Adrenal gland (tissue), 12 donors: ENCODE data around the gene NINJ1. TPM values are rescaled to one million over a fixed set of nuclear protein-coding genes. Genes with fewer than 3 reads are reported as not detected.

Experiments used
- DNase-seq, 7 donors: peaks; one replicate each; pipeline ENCODE4 v3.0.0-alpha.2; 2019 to 2020
- H3K27ac ChIP-seq, 5 donors: fragments of 200-600 bp; sonication (generic) in 4 of 5; 1 replicate in 3 of 5; 2 replicates in 2 of 5; pipeline versions ENCODE4 v1.5.1 to v1.8.0; 2016 to 2020; ENCODE audit warnings: mild to moderate bottlenecking in 1 of 5
- H3K27me3 ChIP-seq: fragments of 200-600 bp; 2 replicates; pipeline ENCODE4 v1.8.0; 2021
- H3K36me3 ChIP-seq, 2 donors: fragments of 200-600 bp; replicated peaks in 1 of 2; 1 replicate in 1 of 2; 2 replicates in 1 of 2; pipeline versions ENCODE4 v1.5.1 to v1.8.0; 2018 to 2022
- H3K4me1 ChIP-seq, 2 donors: fragments of 200-600 bp; replicated peaks in 1 of 2; 1 replicate in 1 of 2; 2 replicates in 1 of 2; pipeline versions ENCODE4 v1.5.1 to v1.8.0; 2018 to 2021
- H3K4me3 ChIP-seq, 4 donors: fragments of 200-600 bp; sonication (generic) in 3 of 4; one replicate each; pipeline ENCODE4 v1.5.1; 2016 to 2018
- H3K9me3 ChIP-seq, 3 donors: fragments of 200-600 bp; sonication (generic) in 1 of 3; replicated peaks in 1 of 3; 1 replicate in 2 of 3; 2 replicates in 1 of 3; pipeline versions ENCODE4 v1.5.1 to v1.8.0; 2016 to 2021
- CTCF ChIP-seq, 6 experiments: fragments of 450-650 bp in 4 of 6; fragments of 200-600 bp in 2 of 6; sonication (generic) in 1 of 6; IDR thresholded peaks; 1 replicate in 5 of 6; 2 replicates in 1 of 6; pipeline versions ENCODE4 v1.5.1 to v1.8.0; 2016 to 2021; ENCODE audit warnings: antibody characterized with exemption in 6 of 6, mild to moderate bottlenecking in 2 of 6, moderate library complexity in 1 of 6
- POLR2A ChIP-seq, 2 donors: fragments of 450-650 bp; IDR thresholded peaks; one replicate each; pipeline ENCODE4 v1.6.1; 2017; ENCODE audit warnings: antibody characterized with exemption in 2 of 2, mild to moderate bottlenecking in 2 of 2, moderate library complexity in 1 of 2
- WGBS, 4 donors: extraction: QIAGEN DNeasy Blood & Tissue Kit in 2 of 4; methylation state at CpG; one replicate each; pipeline versions ENCODE4 v1.1.5 to v1.1.7; 2013 to 2017; 5-methylcytosine and 5-hydroxymethylcytosine counted together
- intact Hi-C, 2 donors: fragments of 100-400 bp; cut with DNase I; formaldehyde crosslinking; loops; one replicate each; pipeline versions ENCODE4 v1.14.1 to v1.15.0; 2022 to 2023
- polyA plus RNA-seq, 3 donors: library from polyadenylated mRNA; stranded (reverse); fragments of 200-250 nt in 2 of 3; fragments of 350-450 nt in 1 of 3; fragmentation: Illumina TruSeq in 1 of 3; extraction: RNeasy Lipid Tissue Mini Kit (QIAGEN cat#74804) in 1 of 3; gene quantifications; one replicate each; pipeline ENCODE4 v1.2.3, GENCODE V29; 2013 to 2014
- total RNA-seq, 9 donors: library from RNA; depleted of rRNA in 4 of 9; stranded (reverse); fragments of >200 nt in 4 of 9; fragments of 120-200 nt in 1 of 9; fragmentation: NEBNext Ultra II Directional in 1 of 9; extraction: Animal tissue kit (Norgen Biotek cat#: 25700) in 1 of 9; gene quantifications; one replicate each; pipeline versions ENCODE4 v1.1.0 to v1.2.4, GENCODE V29; 2013 to 2023
- donor health status: healthy with polysubstance abuse.
- donor health status: Bipolar disorder and iron deficiency.
- donor health status: DM: yes; HTN: yes; CAD: no.
- donor health status: DM: no; HTN: no; CAD: no.
- donor health status: DM: no; HTN: no; CAD: no.
- donor health status: DM: yes; HTN: yes; CAD: no.

Gene NINJ1
- total and polyA plus RNA-seq, 12 donors: 25.6 to 339 (median 161) TPM

- H3K36me3 ChIP-seq: no peaks in the 10 kb centered on the region
- 23 to 30% (median 27%) methylated on average over 10 to 11 of the region's 11 CpGs for WGBS, 4 donors
- no peak overlapping the region for H3K4me3 ChIP-seq
- peak; percentile 35 to 64 (median 44) for DNase-seq
- TF ChIP-seq CTCF (IDR thresholded peaks at IDR 0.05) (no peak), POLR2A (IDR thresholded peaks at IDR 0.05) (no peak)
- intact Hi-C loops: no loop called here
- H3K9me3 ChIP-seq: peaks cover 0 to 4% (median 0%) of the 10 kb centered on the region in 3 donors
- peak overlapping the region in 4 of 5 donors; percentile 26 to 98 (median 92) for H3K27ac ChIP-seq
- H3K4me1 ChIP-seq: peaks cover 33 to 43% of the 10 kb centered on the region in 2 donors
- no peaks in the 10 kb centered on the region for H3K27me3 ChIP-seq
These were observed 40.7 kb downstream of the NINJ1 start for GRCh38 chr9:93093127-93093876.

- H3K27ac ChIP-seq: peak overlapping the region in 3 of 5 donors; percentile 88 to 98 (median 96)
- no peaks in the 10 kb centered on the region for H3K27me3 ChIP-seq
- peaks cover 25 to 34% of the 10 kb centered on the region in 2 donors for H3K4me1 ChIP-seq
- 77 to 87% (median 82%) methylated on average over 7 of the region's 7 CpGs for whole genome bisulfite sequencing, 4 donors
- no peaks in the 10 kb centered on the region for H3K36me3 ChIP-seq
- no peak overlapping the region for H3K4me3 ChIP-seq
- intact Hi-C loops: no loop called here
- TF ChIP-seq CTCF (IDR thresholded peaks at IDR 0.05): no peak
- no peak for TF ChIP-seq POLR2A (IDR thresholded peaks at IDR 0.05)
- peaks cover 0 to 4% (median 0%) of the 10 kb centered on the region in 3 donors for H3K9me3 ChIP-seq
- DNase-seq: peak in 5 of 7 donors; percentile 16 to 54 (median 22)
These were observed 41.6 kb downstream of the NINJ1 start for GRCh38 chr9:93092251-93092991.

GRCh38 chr9:93091453-93092081 is 42.5 kb downstream of the NINJ1 start:
- intact Hi-C loops: no loop called here
- Histone ChIP-seq H3K4me3 (no peak overlapping the region), H3K4me1 (peaks cover 17 to 26% of the 10 kb centered on the region in 2 donors), H3K27me3 (no peaks in the 10 kb centered on the region), H3K27ac (no peak overlapping the region), H3K9me3 (peaks cover 0 to 4% (median 0%) of the 10 kb centered on the region in 3 donors), H3K36me3 (no peaks in the 10 kb centered on the region)
- DNase-seq: peak in 6 of 7 donors; percentile 64 to 83 (median 75)
- 66 to 72% (median 68%) methylated on average over 3 of the region's 3 CpGs for WGBS, 4 donors
- TF ChIP-seq POLR2A (IDR thresholded peaks at IDR 0.05): no peak
- TF ChIP-seq CTCF (IDR thresholded peaks at IDR 0.05): no peak

- peaks cover 0 to 4% (median 0%) of the 10 kb centered on the region in 3 donors for H3K9me3 ChIP-seq
- no peaks in the 10 kb centered on the region for H3K36me3 ChIP-seq
- intact Hi-C loops: no loop called here
- 75 to 89% (median 80%) methylated on average over 4 of the region's 4 CpGs for WGBS, 4 donors
- TF ChIP-seq CTCF (IDR thresholded peaks at IDR 0.05) (no peak), POLR2A (IDR thresholded peaks at IDR 0.05) (no peak)
- peaks cover 17 to 26% of the 10 kb centered on the region in 2 donors for H3K4me1 ChIP-seq
- H3K27me3 ChIP-seq: no peaks in the 10 kb centered on the region
- no peak overlapping the region for H3K4me3 ChIP-seq
- DNase-seq: peak in 4 of 7 donors; percentile 9 to 48 (median 14)
- no peak overlapping the region for H3K27ac ChIP-seq
These were observed 43.0 kb downstream of the NINJ1 start for GRCh38 chr9:93091056-93091452.
